ENCODE measurements around the gene C2orf66.
A peak's percentile ranks its signal among the peaks of the same experiment; 100 is the strongest.

The C2orf66 gene

DNA sequence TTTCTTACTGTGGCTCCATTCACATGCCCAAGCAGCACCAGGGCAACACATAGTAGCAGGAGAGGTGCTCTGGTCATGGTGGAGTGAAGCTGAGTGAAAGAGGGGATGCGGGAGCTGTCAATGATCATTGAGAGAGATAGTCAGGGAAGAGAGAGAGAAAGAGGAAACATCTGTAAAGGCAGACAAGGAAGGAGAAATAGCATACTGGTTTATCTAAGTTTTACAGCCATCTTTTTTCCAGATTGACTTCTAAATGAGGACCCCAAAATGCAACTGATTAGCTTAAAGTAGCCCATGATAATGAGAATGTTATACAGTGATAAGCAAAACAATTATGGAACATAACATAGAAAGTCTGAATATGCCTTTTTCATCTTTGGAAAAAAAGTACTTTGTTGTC, at the start of gene C2orf66:
C2orf66 (minus strand) TSS at position 96 of the 400 bp plus-strand sequence; CDS start at position 77, 19 bp downstream.
- no peak for DNase-seq

- no peak for DNase-seq
Observed at GRCh38 chr2:196854629-196855028, 45.5 kb upstream of the C2orf66 start.

DNA sequence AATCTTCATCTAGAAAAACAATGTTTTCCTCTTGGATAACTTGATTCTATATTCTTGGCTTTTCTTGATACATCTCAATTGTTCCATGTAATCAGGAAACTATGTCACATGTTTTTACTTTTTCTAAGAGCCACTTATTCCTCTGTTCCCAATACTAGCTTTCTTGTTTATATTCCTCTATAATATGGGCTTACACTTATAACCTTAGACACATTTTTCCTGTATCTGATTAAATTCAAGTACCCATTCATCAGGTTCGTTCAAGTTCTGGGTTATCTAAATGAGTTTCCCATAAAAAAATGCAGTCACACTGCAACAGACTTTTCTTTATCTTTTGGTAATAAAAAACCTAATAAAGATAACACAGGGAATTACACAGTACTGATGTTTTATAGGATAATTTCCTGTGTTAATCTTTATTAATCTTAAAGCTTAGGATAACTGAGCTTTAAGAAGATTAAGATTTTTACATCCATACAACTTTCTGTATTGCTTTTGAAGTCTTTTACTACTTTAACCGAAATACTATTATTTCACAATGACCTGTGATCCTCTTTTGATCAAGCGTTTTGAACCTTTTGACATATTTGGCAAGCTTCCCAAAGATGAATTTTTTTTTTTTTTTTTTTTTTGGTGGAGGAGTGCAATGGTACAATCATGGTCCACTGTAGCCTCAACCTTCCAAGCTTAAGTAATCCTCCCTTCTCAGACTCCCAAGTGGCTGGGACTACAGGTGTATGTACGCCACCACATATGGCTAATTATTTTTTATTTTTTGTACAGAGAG, 44.3 kb upstream of the C2orf66 start:
- DNase-seq: no peak

DNA sequence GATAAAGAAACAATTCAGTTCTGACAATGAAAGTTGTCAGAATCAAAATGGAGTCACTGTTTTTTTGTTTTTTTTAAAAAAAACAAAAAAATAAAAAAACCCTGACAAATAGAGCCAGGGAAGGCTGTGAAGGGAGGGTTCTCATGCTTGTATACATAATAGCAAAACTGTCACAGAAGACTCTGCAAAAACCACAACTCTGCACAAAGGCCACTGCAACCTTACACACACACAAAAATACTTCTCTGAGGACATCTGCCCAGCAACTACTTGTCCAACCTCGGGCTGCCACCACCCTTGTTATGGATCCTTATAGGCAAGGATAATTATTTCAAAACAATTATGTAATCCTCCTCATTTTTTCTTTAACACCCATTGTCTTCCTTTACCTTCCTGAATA, 41.9 kb upstream of the C2orf66 start:
- no peak for DNase-seq

DNA sequence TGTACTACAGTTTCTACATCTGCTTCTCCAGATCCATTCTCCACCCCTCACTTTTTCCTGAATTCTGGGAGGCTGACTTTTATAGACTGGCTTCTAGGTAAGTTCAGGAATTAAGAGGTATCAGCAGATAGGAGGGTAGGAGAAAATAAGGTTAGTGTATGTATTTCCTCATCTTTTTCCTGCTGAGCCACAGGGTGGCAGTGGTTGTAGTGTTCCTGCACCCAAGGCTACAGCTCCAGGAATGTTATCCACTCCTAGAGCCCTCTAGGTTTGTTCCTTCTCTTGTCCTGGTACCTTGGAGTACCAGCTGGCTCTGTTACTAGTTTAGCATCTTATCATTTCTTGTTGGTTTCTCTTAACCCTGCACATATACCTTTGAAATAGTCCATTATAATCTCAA, 40.7 kb upstream of the C2orf66 start:
- DNase-seq: peak; percentile 17

GRCh38 chr2:196846295-196846694, 37.1 kb upstream of the C2orf66 start:
- no peak for DNase-seq

- no peak for DNase-seq
Observed at GRCh38 chr2:196845371-196845770, 36.2 kb upstream of the C2orf66 start.

GRCh38 chr2:196840171-196840570, 31.0 kb upstream of the C2orf66 start:
- no peak for DNase-seq

DNA sequence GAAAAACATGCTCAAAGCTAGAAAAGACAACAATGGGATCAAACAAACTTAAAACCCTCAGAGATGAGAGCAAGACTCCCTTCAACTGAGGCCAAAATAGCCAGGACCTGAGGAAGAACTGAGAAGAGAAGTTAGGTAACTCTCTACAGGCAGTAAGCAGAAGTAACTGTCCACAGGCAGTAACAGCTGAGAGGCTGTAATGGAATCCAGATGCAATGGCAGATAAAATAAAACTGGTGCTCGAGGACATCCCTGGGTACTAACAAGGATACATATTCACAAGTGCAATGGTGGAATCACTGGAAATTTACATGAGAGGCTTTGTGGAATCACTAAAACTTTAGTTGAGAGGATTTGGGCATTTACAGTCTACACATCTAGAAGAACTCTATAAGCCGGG, 30.4 kb upstream of the C2orf66 start:
- no peak for DNase-seq

DNA sequence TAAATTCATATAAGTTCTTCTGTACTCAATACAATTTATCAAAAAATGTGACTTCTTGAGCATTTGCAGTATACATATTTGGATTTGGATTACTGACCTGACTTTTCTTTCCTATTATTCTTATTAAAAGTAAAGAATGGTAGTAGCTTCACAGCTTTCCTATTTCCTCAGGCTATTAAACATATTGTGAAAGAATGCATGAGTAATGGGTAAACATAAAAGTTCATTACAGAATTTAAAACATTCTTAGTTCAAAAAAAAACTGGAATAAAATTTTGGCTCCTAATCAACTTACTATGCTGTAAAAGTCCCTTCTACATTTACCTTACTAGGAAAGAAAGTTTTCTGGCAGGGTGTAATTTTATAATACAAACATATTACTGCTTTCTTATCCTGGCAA, 27.3 kb upstream of the C2orf66 start:
- no peak for DNase-seq

DNA sequence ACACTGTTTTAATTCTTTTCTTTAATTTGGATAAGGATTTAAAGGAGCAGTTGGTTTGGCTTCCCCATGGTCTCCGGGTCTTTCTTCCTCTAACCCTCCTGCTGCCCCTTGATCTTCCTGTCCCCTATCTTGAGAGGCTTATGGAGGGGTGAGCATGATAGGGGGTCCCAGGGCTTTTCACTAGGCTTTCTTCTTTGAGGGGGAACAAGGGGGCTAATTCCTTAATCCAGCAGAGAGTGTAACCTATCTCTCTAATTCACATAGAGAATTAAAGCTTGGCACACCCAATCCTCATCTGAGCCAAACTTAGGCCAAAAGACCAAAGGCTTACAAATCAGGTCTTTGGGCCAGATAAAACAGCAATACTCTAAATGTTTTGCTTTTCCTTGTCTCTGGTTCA, 21.5 kb upstream of the C2orf66 start:
- DNase-seq: no peak

- no peak for DNase-seq
Observed at GRCh38 chr2:196827356-196827755, 18.2 kb upstream of the C2orf66 start.

DNA sequence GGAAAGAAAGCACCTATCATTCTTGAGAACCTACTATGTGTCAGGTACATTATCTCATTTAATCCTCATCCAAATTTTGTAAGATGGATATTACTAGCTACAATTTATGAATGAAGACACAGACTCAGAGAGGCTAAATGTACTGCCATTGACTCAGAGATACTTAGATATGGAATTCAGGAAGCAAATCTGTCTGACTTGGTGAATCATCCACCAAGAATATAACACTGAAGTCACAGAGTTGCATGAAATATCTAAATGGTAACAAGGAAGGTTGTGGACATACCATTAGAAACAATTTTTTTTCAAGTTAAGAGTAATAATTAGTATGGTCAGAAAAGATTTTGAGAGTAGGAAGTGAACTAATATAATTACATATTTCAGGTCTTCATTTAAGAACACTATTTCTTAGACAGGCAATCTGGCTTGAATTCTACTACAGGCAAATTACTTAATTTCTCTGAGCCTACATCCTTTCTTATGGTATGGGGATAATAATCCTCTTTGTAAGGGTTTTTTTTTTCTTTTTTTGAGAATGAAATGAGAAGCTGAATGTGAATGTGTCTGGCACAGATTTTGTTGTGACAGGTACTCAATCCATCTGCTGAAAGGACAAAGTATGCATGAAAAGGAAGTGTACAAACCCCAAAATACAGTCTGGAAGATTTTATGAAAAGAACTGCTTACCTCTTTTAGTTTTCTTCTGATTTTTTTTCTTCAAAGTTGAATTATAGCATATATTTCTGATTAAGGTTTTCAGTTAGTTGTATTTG, 14.8 kb upstream of the C2orf66 start:
- no peak for DNase-seq

DNA sequence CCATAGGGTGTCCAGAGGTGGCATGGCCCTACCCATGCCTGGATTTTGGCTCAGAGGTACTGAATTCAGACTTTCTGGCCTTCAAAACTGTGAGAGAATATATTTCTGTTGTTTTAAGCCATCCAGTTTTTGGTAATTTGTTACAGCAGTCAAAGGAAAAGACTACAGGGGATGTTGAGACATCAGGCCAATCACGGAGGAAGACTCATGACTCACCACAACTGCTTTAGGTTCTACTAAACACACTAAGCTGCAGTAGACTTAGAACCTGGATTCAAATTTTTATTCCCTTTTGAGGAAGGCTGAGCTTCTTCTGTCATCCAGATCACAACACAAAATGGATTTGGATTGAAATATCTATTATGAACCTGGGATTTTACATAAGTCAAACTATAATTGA, 12.0 kb upstream of the C2orf66 start:
- DNase-seq: no peak

- peak; percentile 69 for DNase-seq
Observed at GRCh38 chr2:196808083-196808665, 981 bp downstream of the C2orf66 start.

- DNase-seq: no peak
Observed at GRCh38 chr2:196804381-196804780, 4.8 kb downstream of the C2orf66 start.

- no peak for DNase-seq
Observed at GRCh38 chr2:196802401-196802800, 6.8 kb downstream of the C2orf66 start.

DNA sequence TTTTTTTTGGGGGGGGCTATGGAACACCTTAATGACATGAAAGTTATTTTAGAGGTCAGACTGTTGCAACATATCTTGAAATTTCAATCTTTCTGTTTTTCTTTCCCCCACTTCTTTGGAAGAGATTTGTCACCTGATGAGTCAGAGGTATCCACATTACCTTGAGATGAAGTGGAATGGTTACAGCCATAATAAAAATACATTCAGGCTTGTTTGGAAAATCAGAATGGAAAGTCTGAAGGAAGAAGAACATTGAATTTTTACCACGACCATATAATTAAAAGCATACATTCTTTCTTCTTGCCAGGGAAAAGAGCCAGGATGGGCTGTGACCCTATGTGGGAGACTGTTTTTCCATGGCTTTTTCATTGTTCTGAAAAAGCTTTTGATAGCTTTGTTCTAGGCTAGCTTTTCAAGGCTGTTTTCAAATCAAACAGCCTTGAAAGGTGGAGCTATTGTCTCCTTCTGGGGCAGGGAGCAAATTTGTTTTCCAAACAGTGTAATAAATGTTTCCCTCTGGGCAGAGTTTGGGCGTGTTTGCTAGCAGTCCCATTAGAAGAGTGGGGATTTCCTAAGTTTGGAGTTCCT, 7.4 kb downstream of the C2orf66 start:
- no peak for DNase-seq

DNA sequence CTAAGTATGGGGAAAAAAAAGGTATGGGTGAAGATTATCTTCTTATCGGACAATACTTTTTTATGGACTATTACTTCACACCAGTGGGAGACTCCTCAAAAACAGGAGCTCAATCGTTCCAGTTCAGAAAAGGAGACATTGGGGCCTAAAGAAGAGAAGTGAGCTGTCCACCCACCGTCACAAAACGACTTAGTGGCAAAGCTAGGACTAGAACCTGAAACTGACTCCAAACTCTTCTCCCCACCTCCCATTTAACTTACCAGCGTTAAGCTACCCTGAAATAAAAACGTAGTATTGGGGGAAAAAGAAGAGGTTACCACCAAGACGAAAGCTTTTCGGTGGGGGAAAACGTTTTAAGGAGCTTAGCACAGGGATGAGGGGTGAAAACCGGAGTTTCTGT, 10.2 kb downstream of the C2orf66 start:
- DNase-seq: no peak

DNA sequence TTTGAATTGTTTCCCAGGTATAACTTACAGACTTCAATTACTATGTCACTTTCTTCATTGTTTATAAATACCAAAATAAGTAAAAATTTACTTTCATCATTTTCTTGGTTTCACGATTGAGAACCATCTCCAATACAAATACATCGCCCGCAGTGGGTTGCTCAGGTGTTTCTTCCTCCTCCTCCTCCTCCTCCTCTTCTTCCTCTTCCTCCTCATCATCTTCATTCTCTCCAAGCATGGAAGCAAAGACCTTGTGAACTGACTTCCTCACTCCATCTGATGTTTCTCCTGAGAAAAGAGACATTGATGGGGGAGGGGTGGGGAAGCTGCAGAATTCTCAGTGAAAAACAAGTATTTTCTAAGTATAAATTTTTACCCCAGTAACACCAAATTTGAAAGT, 16.3 kb downstream of the C2orf66 start:
- DNase-seq: no peak

DNA sequence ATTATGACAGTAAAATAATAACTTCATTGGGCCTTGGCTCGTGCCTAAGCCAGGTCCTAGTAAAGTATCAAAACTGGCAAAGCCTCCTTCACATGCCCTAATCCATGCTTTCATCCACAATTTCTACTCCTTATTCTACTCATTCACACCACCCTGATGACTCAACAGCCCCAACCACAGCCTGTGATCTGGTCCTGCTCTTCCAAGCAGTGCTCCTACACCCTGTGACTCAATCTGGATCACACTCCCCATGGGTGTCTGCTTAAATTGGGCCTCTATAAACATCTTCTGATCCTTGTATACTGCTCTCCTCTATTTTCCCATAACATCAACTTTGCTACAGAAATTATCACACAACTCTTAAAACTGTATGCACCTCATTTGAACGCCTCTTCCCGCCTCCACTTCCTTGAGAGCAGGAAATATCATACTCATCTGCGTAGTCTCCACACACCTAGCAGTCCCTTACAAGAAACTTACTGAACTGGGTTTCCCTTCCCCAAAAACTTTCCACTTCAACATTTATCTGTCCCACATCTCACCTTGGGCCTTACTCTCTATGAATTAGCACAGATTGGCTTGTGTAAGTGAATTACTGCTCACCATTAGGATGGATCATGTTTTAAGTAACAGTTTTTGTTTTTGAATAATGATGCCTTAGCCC, 25.6 kb downstream of the C2orf66 start:
- no peak for DNase-seq

GRCh38 chr2:196767101-196767500, 42.1 kb downstream of the C2orf66 start:
- DNase-seq: no peak

DNA sequence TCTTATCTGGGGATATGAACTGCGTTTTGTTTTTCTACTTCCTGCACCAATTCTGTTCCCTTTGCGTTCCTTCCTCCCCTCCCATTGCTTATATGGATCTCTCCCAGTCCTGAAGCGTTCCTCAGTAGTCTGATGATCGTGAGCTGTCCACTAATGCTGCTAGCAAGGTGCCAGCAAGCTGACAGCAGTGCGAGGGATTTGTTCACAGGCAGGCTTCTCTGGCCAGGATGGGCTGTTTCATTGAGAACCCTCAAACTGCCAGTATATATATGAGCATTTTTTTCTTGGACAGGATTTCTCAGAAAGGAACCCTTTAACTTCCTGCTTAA, 49.8 kb downstream of the C2orf66 start:
- no peak for DNase-seq

Measured in NCI-H1694 (cell line).